ENCODE data around the gene HMG20B.

The HMG20B gene

GRCh38 chr19:3585301-3586126 lies 12.8 kb downstream of the HMG20B start, which contains the start of gene GIPC3:
Gene GIPC3, plus strand, starts transcription at chr19:3585478. Its CDS starts 120 bp downstream, at chr19:3585598.
- no peak for DNase-seq (ENCODE audit: low spot score)

- no peak for DNase-seq (ENCODE audit: low spot score)
Measured at GRCh38 chr19:3586127-3586626, 13.4 kb downstream of the HMG20B start.

- DNase-seq (ENCODE audit: low spot score), result no peak
Measured at GRCh38 chr19:3586707-3587346, 14.1 kb downstream of the HMG20B start.

GRCh38 chr19:3589439-3589838 lies 16.7 kb downstream of the HMG20B start:
- DNase-seq (ENCODE audit: low spot score), result no peak

GRCh38 chr19:3589949-3590348 lies 17.2 kb downstream of the HMG20B start:
- DNase-seq (ENCODE audit: low spot score), result no peak

- DNase-seq (ENCODE audit: low spot score), result no peak
Measured at GRCh38 chr19:3590991-3591659, 18.4 kb downstream of the HMG20B start.

GRCh38 chr19:3591876-3592613 lies 19.3 kb downstream of the HMG20B start:
- no peak for DNase-seq (ENCODE audit: low spot score)

GRCh38 chr19:3593156-3593555 lies 20.4 kb downstream of the HMG20B start:
- DNase-seq (ENCODE audit: low spot score), result no peak

- DNase-seq (ENCODE audit: low spot score), result no peak
Measured at GRCh38 chr19:3595521-3596061, 22.8 kb downstream of the HMG20B start.

- no peak for DNase-seq (ENCODE audit: low spot score)
Measured at GRCh38 chr19:3599776-3600187, 27.0 kb downstream of the HMG20B start.

GRCh38 chr19:3601021-3601420 lies 28.3 kb downstream of the HMG20B start:
- no peak for DNase-seq (ENCODE audit: low spot score)

- DNase-seq (ENCODE audit: low spot score), result no peak
Measured at GRCh38 chr19:3603121-3603811, 30.5 kb downstream of the HMG20B start.

- DNase-seq (ENCODE audit: low spot score), result no peak
Measured at GRCh38 chr19:3604227-3604986, 31.7 kb downstream of the HMG20B start.

GRCh38 chr19:3604987-3605343 lies 32.2 kb downstream of the HMG20B start:
- DNase-seq (ENCODE audit: low spot score), result no peak

GRCh38 chr19:3605361-3605760 lies 32.6 kb downstream of the HMG20B start:
- DNase-seq (ENCODE audit: low spot score), result no peak

GRCh38 chr19:3605770-3606169 lies 33.0 kb downstream of the HMG20B start:
- no peak for DNase-seq (ENCODE audit: low spot score)

GRCh38 chr19:3606174-3606689 lies 33.5 kb downstream of the HMG20B start:
- DNase-seq (ENCODE audit: low spot score), result no peak

- DNase-seq (ENCODE audit: low spot score), result peak; percentile 72
Measured at GRCh38 chr19:3606690-3607289, 34.0 kb downstream of the HMG20B start, which contains the start of gene TBXA2R. Gene TBXA2R, minus strand, starts transcription at chr19:3606875. Its CDS starts 6,241 bp downstream, at chr19:3600634.

GRCh38 chr19:3607303-3608078 lies 34.7 kb downstream of the HMG20B start:
- no peak for DNase-seq (ENCODE audit: low spot score)

Measured in COLO829 (cell line).